Measurements from ENCODE around the gene TRPM5.

DNA sequence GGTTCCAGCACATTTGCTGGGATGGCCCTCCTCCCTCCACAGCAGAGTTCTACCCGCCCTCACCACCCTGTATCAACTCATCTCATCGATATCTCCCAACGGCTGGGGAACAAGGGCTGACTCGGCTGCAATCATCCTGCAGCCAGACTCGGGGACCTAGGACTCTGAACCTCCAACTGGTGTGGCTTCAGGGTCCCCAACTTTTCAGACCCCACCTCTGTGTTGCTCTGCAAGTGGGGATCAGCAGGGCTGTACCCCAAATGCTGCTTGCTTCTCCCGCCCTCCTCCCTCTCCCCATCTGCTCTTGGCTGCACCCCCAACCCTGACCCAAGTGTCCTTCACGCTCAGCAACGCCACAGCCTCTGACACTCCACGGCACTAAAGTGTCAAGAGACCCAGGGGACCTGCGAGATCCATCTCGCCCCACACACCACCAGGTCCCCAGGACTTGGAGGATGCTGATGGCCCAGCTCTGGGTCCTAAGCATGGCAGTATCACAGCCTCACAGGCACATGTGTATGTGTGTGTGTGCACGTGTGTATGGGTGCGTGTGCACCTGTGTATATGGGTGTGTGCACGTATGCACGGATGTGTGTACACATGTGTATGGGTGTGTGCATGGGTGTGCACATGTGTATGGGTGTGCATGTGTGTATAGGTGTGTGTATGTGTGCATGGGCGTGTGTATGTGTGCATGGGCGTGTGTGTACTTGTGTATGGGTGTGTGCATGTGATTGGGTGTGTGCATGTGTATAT lies 26.9 kb upstream of the TRPM5 start:
- TF ChIP-seq CTCF (IDR thresholded peaks at IDR 0.05) (no peak), POLR2A (IDR thresholded peaks at IDR 0.05) (no peak)

All from Peyer's patch (tissue), 4 donors.